Mesothelial cell of epicardium (in vitro differentiated cells): Measurements from ENCODE around the gene CANT1. TPM values are rescaled to one million over a fixed set of nuclear protein-coding genes. Genes with fewer than 3 reads are reported as not detected.
A peak's percentile ranks its signal among the peaks of the same experiment; 100 is the strongest.

Experiments
- DNase-seq, 2 experiments: peaks; one replicate each; pipeline ENCODE4 v3.0.0; 2021; ENCODE audit warnings: low spot score in 2 of 2; ENCODE audit not compliant: unreplicated experiment in 2 of 2
- H3K27ac Mint-ChIP-seq: 2 replicates; pipeline ENCODE4 v1.8.0; 2021; ENCODE audit warnings: mixed read lengths
- H3K27me3 Mint-ChIP-seq: 2 replicates; pipeline ENCODE4 v1.8.0; 2021; ENCODE audit warnings: low read depth, mixed read lengths
- H3K36me3 Mint-ChIP-seq: 2 replicates; pipeline ENCODE4 v1.8.0; 2021; ENCODE audit warnings: mixed read lengths
- H3K4me1 Mint-ChIP-seq: 2 replicates; pipeline ENCODE4 v1.8.0; 2021; ENCODE audit warnings: mixed read lengths
- H3K4me3 Mint-ChIP-seq: 2 replicates; pipeline ENCODE4 v1.8.0; 2021; ENCODE audit warnings: mild to moderate bottlenecking, moderate library complexity, mixed read lengths
- H3K9me3 Mint-ChIP-seq: 2 replicates; pipeline ENCODE4 v1.8.0; 2021; ENCODE audit warnings: mixed read lengths
- CTCF ChIP-seq: fragments of 200-600 bp; sonication (generic); IDR thresholded peaks from one replicate; pipeline ENCODE4 v1.5.0; 2021; ENCODE audit warnings: antibody characterized with exemption; ENCODE audit not compliant: unreplicated experiment
- total RNA-seq: library from RNA; stranded (reverse); gene quantifications from 3 replicates; pipeline ENCODE4 v1.2.1, GENCODE V29; 2021

CANT1 gene
- total RNA-seq, 1 donor from 2014 or later, result 68.2 TPM

GRCh38 chr17:78954684-78955083 lies 54.9 kb downstream of the CANT1 start:
- peaks cover 15% of the 10 kb centered on the region for H3K4me1 Mint-ChIP-seq
- H3K36me3 Mint-ChIP-seq, result no peaks in the 10 kb centered on the region
- peaks cover 12% of the 10 kb centered on the region for H3K9me3 Mint-ChIP-seq
- TF ChIP-seq CTCF, result no peak
- H3K27ac Mint-ChIP-seq, result no peak overlapping the region
- no peak overlapping the region for H3K4me3 Mint-ChIP-seq
- H3K27me3 Mint-ChIP-seq, result no peaks in the 10 kb centered on the region
- DNase-seq, result no peak

- Mint-ChIP-seq H3K27me3 (no peaks in the 10 kb centered on the region), H3K9me3 (peaks cover 12% of the 10 kb centered on the region), H3K4me3 (no peak overlapping the region), H3K36me3 (no peaks in the 10 kb centered on the region), H3K27ac (no peak overlapping the region), H3K4me1 (peaks cover 15% of the 10 kb centered on the region)
- DNase-seq, result no peak
- no peak for TF ChIP-seq CTCF
These were observed 55.9 kb downstream of the CANT1 start for GRCh38 chr17:78953356-78954350.

- DNase-seq, result no peak
- Mint-ChIP-seq H3K27me3 (no peaks in the 10 kb centered on the region), H3K4me1 (peaks cover 16% of the 10 kb centered on the region), H3K9me3 (peaks cover 12% of the 10 kb centered on the region), H3K4me3 (no peak overlapping the region), H3K36me3 (no peaks in the 10 kb centered on the region), H3K27ac (peak overlapping the region; percentile 66)
- no peak for TF ChIP-seq CTCF
These were observed 56.9 kb downstream of the CANT1 start for GRCh38 chr17:78952706-78953105.

- Mint-ChIP-seq H3K27ac (peak overlapping the region; percentile 66), H3K9me3 (peaks cover 12% of the 10 kb centered on the region), H3K36me3 (no peaks in the 10 kb centered on the region), H3K4me3 (no peak overlapping the region), H3K4me1 (peaks cover 21% of the 10 kb centered on the region), H3K27me3 (no peaks in the 10 kb centered on the region)
- no peak for DNase-seq
- TF ChIP-seq CTCF, result no peak
These were observed 57.5 kb downstream of the CANT1 start for GRCh38 chr17:78951967-78952551.

- Mint-ChIP-seq H3K4me1 (peaks cover 23% of the 10 kb centered on the region), H3K27ac (no peak overlapping the region)
These were observed 58.7 kb downstream of the CANT1 start for GRCh38 chr17:78950870-78951269.

More at GRCh38 chr17:78950870-78951269, 58.7 kb downstream of the CANT1 start:
- no peak for DNase-seq
- no peak for TF ChIP-seq CTCF
- no peaks in the 10 kb centered on the region for H3K36me3 Mint-ChIP-seq
- H3K4me3 Mint-ChIP-seq, result no peak overlapping the region
- H3K27me3 Mint-ChIP-seq, result no peaks in the 10 kb centered on the region
- peaks cover 12% of the 10 kb centered on the region for H3K9me3 Mint-ChIP-seq
